ENCODE data around the gene PIEZO2.
"Not testable (repeated sequence)": the region's sequence is repeated elsewhere in the genome, so short reads cannot be mapped to it uniquely, and the experiment has no call there.

Gene PIEZO2

GRCh38 chr18:11149441-11150270, at the start of gene PIEZO2:
Gene PIEZO2 (minus strand): TSS chr18:11149569. CDS start chr18:11148588, 981 bp downstream.
- peak in 12 of 14 donors; percentile 13 to 76 (median 50) for DNase-seq

DNA sequence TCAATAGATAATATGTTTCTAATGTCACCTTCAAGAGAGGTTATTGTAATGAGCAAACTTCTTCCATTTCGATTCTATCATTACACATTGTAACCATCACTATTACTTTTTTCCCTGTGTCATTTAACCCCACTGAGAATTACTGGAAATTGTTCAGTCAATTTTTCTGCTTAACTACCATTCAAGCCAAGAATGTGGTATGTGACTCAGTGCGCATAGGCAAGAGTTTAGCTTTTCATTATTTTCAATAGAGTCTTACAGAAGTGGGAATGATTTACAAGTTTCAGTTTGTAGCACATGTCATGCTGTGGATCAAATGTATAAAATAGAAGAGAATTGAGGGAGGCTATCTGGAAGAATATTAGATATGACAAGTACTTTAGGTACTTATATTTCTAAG, 34.3 kb upstream of the PIEZO2 start:
- no peak for DNase-seq

- not testable (repeated sequence) for DNase-seq
Observed at GRCh38 chr18:11181629-11182028, 32.3 kb upstream of the PIEZO2 start.

DNA sequence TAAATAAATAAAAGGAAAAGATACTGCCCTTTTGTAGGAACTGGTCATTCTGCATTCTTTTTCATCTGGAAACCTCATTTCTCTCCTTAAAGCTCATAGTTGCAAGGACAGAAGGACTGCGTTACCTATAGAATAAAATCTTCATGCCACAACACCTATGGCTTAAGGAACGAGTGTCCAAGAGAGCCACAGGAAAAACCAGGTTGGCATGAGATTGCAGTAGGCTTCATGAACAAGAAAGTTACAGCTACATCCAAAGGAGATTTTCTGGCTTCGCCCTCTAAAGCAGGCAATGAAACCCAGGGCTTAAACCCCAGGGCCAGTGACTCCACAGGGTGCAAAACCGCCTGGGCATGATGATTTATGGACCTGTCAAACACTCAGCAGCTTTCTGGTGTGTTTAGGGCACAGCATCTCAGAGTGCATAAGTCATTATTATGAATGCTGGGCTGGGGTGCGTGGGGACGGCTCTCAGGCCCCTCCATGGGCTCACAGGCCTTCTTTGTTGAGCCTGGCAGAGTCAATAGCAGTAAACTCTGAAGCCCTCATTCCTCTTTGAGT, 30.7 kb upstream of the PIEZO2 start:
- no peak for DNase-seq

- no peak for DNase-seq
Observed at GRCh38 chr18:11178951-11179549, 29.7 kb upstream of the PIEZO2 start.

GRCh38 chr18:11177382-11177781, 28.0 kb upstream of the PIEZO2 start:
- no peak for DNase-seq

- DNase-seq = no peak
Observed at GRCh38 chr18:11176481-11176881, 27.1 kb upstream of the PIEZO2 start.

- DNase-seq = no peak
Observed at GRCh38 chr18:11175266-11175979, 26.1 kb upstream of the PIEZO2 start.

- DNase-seq = not testable (repeated sequence)
Observed at GRCh38 chr18:11174179-11174578, 24.8 kb upstream of the PIEZO2 start.

DNA sequence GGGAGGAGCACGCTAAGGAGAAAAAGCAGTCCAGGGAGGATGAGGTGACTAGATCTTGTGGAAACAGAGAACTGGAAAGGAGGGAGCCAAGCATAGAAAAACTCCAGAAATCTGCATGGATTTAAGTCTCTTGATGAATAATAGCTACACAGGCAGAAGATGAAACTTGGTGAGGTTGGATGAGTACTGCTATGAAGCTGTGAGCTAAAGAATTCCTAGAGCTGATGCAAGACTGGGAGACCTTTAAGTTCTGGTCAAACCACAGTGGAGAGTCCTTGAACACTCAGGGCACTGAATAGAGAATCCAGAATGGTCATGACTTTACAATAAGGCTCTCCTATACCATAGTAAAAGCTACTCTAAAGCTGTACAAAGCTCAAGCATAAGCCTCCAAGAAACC, 18.4 kb upstream of the PIEZO2 start:
- DNase-seq = no peak

- DNase-seq = no peak
Observed at GRCh38 chr18:11165952-11166351, 16.6 kb upstream of the PIEZO2 start.

GRCh38 chr18:11165138-11165537, 15.8 kb upstream of the PIEZO2 start:
- no peak for DNase-seq

DNA sequence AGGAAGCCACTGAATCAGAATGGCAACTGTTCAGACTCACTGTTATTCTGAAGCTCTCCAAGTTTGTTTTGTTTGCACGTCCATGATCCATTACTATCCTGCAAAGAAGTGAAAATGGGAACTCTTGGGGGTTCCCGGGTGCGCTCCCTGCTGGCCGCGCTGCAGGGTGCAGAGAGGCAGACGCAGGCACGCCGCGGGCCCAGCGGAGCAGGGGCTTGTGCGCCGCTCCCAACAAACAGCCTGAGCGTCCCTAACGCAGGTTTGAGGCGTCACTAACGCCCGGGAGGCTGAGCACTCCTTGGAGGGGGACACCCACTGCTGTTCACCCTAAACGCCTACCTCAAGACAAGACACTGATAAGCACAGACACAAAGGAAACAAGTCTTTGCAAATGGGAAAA, 14.3 kb upstream of the PIEZO2 start:
- peak in 3 of 14 donors; percentile 9 to 16 (median 15) for DNase-seq

- DNase-seq = no peak
Observed at GRCh38 chr18:11162889-11163288, 13.5 kb upstream of the PIEZO2 start.

GRCh38 chr18:11162462-11162861, 13.1 kb upstream of the PIEZO2 start:
- DNase-seq = no peak

DNA sequence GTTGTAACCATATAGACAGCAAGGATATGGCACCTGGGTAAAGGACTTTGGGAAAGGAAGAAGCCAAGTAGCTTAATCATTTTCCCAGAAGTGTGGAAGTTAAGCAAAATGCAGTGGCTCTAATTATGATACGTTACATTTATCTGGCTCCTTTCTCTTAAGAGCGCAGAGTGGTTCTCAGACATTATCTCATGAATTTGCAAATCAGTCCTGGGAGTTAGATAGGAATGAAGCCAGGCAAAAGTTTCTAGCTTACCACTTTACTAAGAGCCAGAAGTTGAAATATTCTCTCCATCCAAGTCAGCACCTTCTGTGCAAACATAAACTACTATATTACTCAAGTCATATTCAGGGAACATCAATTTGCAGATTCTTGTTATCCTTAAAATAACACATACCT, 10.9 kb upstream of the PIEZO2 start:
- no peak for DNase-seq

DNA sequence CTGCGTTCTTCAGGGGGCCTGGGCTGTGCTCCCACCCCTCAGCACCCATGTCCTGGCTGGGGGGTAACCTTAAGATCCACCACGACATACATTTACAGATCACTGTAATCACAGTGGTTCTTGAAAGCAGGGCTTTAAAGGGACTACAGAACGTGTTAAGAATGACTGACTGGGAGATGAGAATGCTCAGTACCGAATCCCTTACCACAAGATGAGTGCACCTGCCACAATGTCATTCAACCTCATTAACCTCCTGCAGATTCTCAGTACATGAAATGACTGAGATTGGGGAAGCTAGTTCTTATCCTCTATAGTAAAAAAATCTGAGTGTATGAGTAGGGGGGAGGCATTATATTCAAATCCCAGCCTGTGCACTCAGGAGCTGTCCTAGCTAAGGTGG, 10.5 kb upstream of the PIEZO2 start:
- DNase-seq = no peak

GRCh38 chr18:11156978-11157377, 7.6 kb upstream of the PIEZO2 start:
- DNase-seq = no peak

- no peak for DNase-seq
Observed at GRCh38 chr18:11155034-11155759, 5.8 kb upstream of the PIEZO2 start.

- DNase-seq = no peak
Observed at GRCh38 chr18:11154368-11154989, 5.1 kb upstream of the PIEZO2 start.

GRCh38 chr18:11153097-11153496, 3.7 kb upstream of the PIEZO2 start:
- DNase-seq = no peak

DNA sequence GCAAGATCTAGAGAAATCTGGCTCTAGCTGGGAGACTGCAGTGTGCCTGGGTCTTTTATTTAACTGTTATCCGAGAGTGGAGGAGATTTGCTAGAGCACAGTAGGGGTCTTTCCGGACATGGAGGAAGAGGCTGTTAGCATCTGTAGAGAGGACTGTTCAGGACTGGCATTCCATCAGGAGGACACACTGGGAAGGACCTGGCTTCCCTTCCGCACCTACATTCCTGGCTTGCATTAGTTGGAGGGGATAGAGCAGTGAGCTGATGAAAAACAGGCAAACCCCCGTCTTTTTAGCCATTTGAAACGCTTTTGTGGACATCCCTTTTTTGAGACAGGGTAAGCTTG, 874 bp upstream of the PIEZO2 start:
- no peak for DNase-seq
